K562 (cell line): ENCODE results near the gene PPIAL4G. TPM values are rescaled to one million over a fixed set of nuclear protein-coding genes. Genes with fewer than 3 reads are reported as not detected.
"Not testable (repeated sequence)": the region's sequence is repeated elsewhere in the genome, so short reads cannot be mapped to it uniquely, and the experiment has no call there.

Source experiments
- ATAC-seq: fragments of 200-7000 bp; cut with Tn5 transposase; 3 replicates; pipeline ENCODE4 v1.9.1; 2020; ENCODE audit warnings: moderate library complexity
- BruUV-seq: library from RNA; stranded (reverse); fragments of 400-500 nt; replicated peaks from 2 replicates; lab custom pipeline; 2021; lab: Mats Ljungman, UMichigan
- CTCF ChIA-PET: fragments of 300-600 bp; formaldehyde crosslinking; extraction: SDS; loops from one replicate; lab custom pipeline; 2021; ENCODE audit warnings: low intra/inter-chr PET ratio; lab: Yijun Ruan, JAX
- POLR2A ChIA-PET: fragments of 300-600, 350-650 bp; sonication (Branson Sonifier 250); formaldehyde crosslinking; extraction: SDS; loops from one replicate; lab custom pipeline; 2021; ENCODE audit warnings: antibody characterized with exemption, inconsistent platforms; lab: Yijun Ruan, JAX
- DNase-seq, 4 experiments: peaks; one replicate each; pipeline versions ENCODE4 v3.0.0 to v3.0.0-alpha.2; 2011 to 2018; ENCODE audit warnings: low spot score in 3 of 4, mixed read lengths in 3 of 4; ENCODE audit errors: extremely low read depth in 1 of 4
- FAIRE-seq: peaks from 2 replicates; lab custom pipeline; 2011; peaks lifted over from hg19 to GRCh38; lab: Jason Lieb, UNC
- H2AFZ ChIP-seq: 2 replicates; pipeline ENCODE4 v1.6.0; 2011; ENCODE audit warnings: low read depth, low read length, control low read depth, inconsistent platforms
- H3K27ac ChIP-seq: fragments of 200-600 bp; 3 replicates; pipeline ENCODE4 v1.8.0; 2011; ENCODE audit warnings: low read depth, mild to moderate bottlenecking, control low read depth, inconsistent platforms, low read length, moderate library complexity, mixed read lengths; ENCODE audit errors: extremely low read depth
- H3K27me3 ChIP-seq, 2 experiments: fragments of 300-600 bp in 1 of 2; 2 replicates in 1 of 2; 3 replicates in 1 of 2; pipeline versions ENCODE4 v1.6.0 to v1.8.0; 2011; ENCODE audit warnings: inconsistent platforms in 2 of 2, low read length in 2 of 2, mild to moderate bottlenecking in 1 of 2, mixed read lengths in 1 of 2, moderate library complexity in 1 of 2; ENCODE audit not compliant: control insufficient read depth in 2 of 2, insufficient read depth in 2 of 2
- H3K36me3 ChIP-seq: fragments of 300-600 bp; 3 replicates; pipeline ENCODE4 v1.8.0; 2011; ENCODE audit warnings: mild to moderate bottlenecking, low read length, inconsistent platforms; ENCODE audit not compliant: control insufficient read depth, insufficient read depth
- H3K4me1 ChIP-seq, 2 experiments: fragments of 200-600 bp in 1 of 2; replicated peaks in 1 of 2; 2 replicates in 1 of 2; 3 replicates in 1 of 2; pipeline versions ENCODE4 v1.5.1 to v1.8.0; 2011; ENCODE audit warnings: inconsistent platforms in 2 of 2, low read length in 2 of 2, mild to moderate bottlenecking in 1 of 2, mixed read lengths in 1 of 2, moderate library complexity in 1 of 2; ENCODE audit not compliant: control insufficient read depth in 2 of 2, insufficient read depth in 2 of 2
- H3K4me2 ChIP-seq: 2 replicates; pipeline ENCODE4 v1.6.1; 2011; ENCODE audit warnings: low read length, control low read depth, inconsistent platforms, mixed read lengths; ENCODE audit not compliant: insufficient read depth
- H3K4me3 ChIP-seq: fragments of 200-600 bp; sonication (generic), shearing (Covaris generic); 2 replicates; pipeline ENCODE4 v1.5.1; 2016; ENCODE audit warnings: control low read depth, inconsistent platforms
- H3K79me2 ChIP-seq: fragments of 200-600 bp; 3 replicates; pipeline ENCODE4 v1.8.0; 2011; ENCODE audit warnings: low read length, inconsistent platforms; ENCODE audit not compliant: control insufficient read depth, insufficient read depth
- H3K9ac ChIP-seq, 2 experiments: 2 replicates each; pipeline versions ENCODE4 v1.6.0 to v1.6.1; 2011; ENCODE audit warnings: low read depth in 2 of 2, low read length in 2 of 2, control low read depth in 1 of 2, inconsistent platforms in 1 of 2, mild to moderate bottlenecking in 1 of 2, mixed read lengths in 1 of 2; ENCODE audit not compliant: insufficient read depth in 1 of 2
- H3K9me1 ChIP-seq: one replicate; pipeline ENCODE4 v1.6.0; 2011; ENCODE audit warnings: inconsistent platforms, mild to moderate bottlenecking, low read length, moderate library complexity; ENCODE audit not compliant: control insufficient read depth, insufficient read depth
- H3K9me3 ChIP-seq: replicated peaks from 2 replicates; pipeline ENCODE4 v1.5.1; 2011; ENCODE audit warnings: low read depth, low read length, inconsistent platforms; ENCODE audit not compliant: control insufficient read depth, insufficient read depth
- H4K20me1 ChIP-seq: replicated peaks from 2 replicates; pipeline ENCODE4 v1.6.1; 2011; ENCODE audit warnings: low read length, inconsistent platforms, mixed read lengths; ENCODE audit not compliant: control insufficient read depth, insufficient read depth
- GABPA ChIP-seq: fragments of 200-800 bp; sonication (Bioruptor generic); conservative IDR thresholded peaks from 2 replicates; pipeline ENCODE4 v1.6.1; 2016; ENCODE audit warnings: low read depth, missing genetic modification characterization, missing compliant biosample characterization
- ZBTB40 ChIP-seq, 2 experiments: fragments of 450-650 bp in 1 of 2; sonication (generic) in 1 of 2; formaldehyde crosslinking in 1 of 2; IDR thresholded peaks; 2 replicates each; pipeline versions ENCODE4 v1.7.1 to v1.9.0; 2016 to 2022; ENCODE audit warnings: inconsistent platforms in 1 of 2, mild to moderate bottlenecking in 1 of 2, missing genetic modification reagents in 1 of 2
- WGBS: fragments of 100-300 bp; shearing (Covaris generic); methylation state at CpG from one replicate; pipeline ENCODE4 v1.1.6; 2016; ENCODE audit warnings: low coverage, mixed read lengths; ENCODE audit not compliant: insufficient coverage; ENCODE audit errors: missing lambda C conversion rate; 5-methylcytosine and 5-hydroxymethylcytosine counted together
- in situ Hi-C: fragments of 300-500 bp; cut with MboI; formaldehyde crosslinking; loops from 4 replicates; pipeline ENCODE4 v1.15.0; 2018; ENCODE audit warnings: inconsistent platforms, mixed read lengths
- intact Hi-C: fragments of 100-400 bp; cut with micrococcal nuclease; formaldehyde crosslinking; loops from 2 replicates; pipeline ENCODE4 v1.14.2; 2022
- polyA plus RNA-seq, 8 experiments: library from polyadenylated mRNA; depleted of rRNA in 4 of 8; stranded (reverse) in 5 of 8; unstranded in 3 of 8; fragments of >200 nt; fragmentation: Nextera tagmentation in 2 of 8; fragmentation: Illumina TruSeq in 1 of 8; extraction: Ambion mirVana in 2 of 8; extraction: Trizol in 1 of 8; gene quantifications; 2 replicates each; pipeline versions ENCODE4 v1.2.1 to v1.2.3, GENCODE V29; 2011 to 2014; ENCODE audit warnings: inconsistent platforms in 1 of 8, missing spikeins in 1 of 8
- total RNA-seq, 7 experiments: library from RNA; depleted of rRNA in 6 of 7; stranded (reverse); fragments of >200 nt in 6 of 7; fragmentation: Illumina TruSeq in 2 of 7; extraction: Trizol in 2 of 7; gene quantifications; 2 replicates each; pipeline versions ENCODE4 v1.2.1 to v1.2.3, GENCODE V29; 2011 to 2021; ENCODE audit warnings: low replicate concordance in 1 of 7
- TF ChIP-seq, protein P1 (sequence below): fragments of 450-650 bp; IDR thresholded peaks from 2 replicates; pipeline ENCODE4 v1.6.1; 2016

PPIAL4G gene
- total and polyA plus RNA-seq, 9 of the 15 experiments (the other 6 are each of a cell fraction or from before 2014, with no cell fraction given): not detected

DNA sequence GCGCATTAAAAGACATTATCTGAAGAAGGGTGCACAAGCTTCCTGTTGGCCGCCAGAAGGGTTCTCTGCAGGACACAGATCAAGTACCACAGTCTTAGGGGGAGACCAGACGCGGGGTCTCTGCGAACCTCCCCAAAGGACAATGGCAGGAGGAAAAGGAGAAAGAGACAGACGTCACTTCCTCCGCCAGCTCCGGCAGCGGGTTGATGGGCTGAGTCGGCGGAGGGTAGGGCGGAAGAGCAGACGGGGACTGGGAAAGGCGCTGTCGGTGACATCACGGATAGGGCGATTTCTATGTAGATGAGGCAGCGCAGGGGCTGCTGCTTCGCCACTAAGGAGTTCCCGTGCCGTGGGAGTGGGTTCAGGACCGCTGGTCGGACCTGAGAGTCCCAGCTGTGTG is 39.0 kb upstream of the PPIAL4G start (continued):
- TF ChIP-seq ZBTB40 (IDR thresholded peaks at IDR 0.05) (peak; percentile 86), GABPA (tag) (peak; percentile 76)
- not testable (repeated sequence) for TF ChIP-seq ZBTB40 (CRISPR knock-in tag; IDR thresholded peaks at IDR 0.05)
- TF ChIP-seq, protein P1, sequence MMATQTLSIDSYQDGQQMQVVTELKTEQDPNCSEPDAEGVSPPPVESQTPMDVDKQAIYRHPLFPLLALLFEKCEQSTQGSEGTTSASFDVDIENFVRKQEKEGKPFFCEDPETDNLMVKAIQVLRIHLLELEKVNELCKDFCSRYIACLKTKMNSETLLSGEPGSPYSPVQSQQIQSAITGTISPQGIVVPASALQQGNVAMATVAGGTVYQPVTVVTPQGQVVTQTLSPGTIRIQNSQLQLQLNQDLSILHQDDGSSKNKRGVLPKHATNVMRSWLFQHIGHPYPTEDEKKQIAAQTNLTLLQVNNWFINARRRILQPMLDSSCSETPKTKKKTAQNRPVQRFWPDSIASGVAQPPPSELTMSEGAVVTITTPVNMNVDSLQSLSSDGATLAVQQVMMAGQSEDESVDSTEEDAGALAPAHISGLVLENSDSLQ: peak; percentile 38; the same call in 1 of the 2 replicates

DNA sequence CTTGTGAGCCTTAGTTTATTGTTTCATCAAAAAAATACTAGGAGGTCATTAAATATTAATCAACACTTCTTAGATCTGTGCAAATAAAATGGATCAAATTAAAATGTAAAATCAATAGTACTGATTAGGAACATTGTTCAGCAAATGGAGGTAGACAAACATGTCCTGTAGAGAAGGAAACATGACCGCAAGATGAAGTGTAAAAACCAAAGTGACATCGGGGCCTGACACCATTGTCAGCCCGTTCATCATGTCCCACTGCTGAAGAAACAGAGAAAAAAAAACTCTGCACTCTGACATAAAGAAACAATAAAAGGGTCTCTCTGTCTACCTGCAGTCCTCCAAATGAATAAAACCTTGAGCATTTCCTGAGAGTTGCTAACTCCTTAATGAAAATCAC is 31.2 kb upstream of the PPIAL4G start:
- H3K4me2 ChIP-seq, H3K27me3 ChIP-seq, H3K4me1 ChIP-seq, H3K36me3 ChIP-seq, BruUV-seq, H3K27ac ChIP-seq, H2AFZ ChIP-seq, H3K9me1 ChIP-seq, H4K20me1 ChIP-seq, ATAC-seq, in situ Hi-C loops, H3K79me2 ChIP-seq, DNase-seq, CTCF ChIA-PET, H3K4me3 ChIP-seq, FAIRE-seq, intact Hi-C loops, POLR2A ChIA-PET, H3K9me3 ChIP-seq, H3K9ac ChIP-seq: not testable (repeated sequence)
- WGBS: no CpG with 5 or more reads among the region's 3 CpGs
